ENCODE data around the gene AGAP2. TPM values are rescaled to one million over a fixed set of nuclear protein-coding genes. Genes with fewer than 3 reads are reported as not detected.

AGAP2 gene
- total and polyA plus RNA-seq, 2 of the 13 experiments (the other 11 are each of a cell fraction or from before 2014, with no cell fraction given): 0.38 to 0.45 TPM

GRCh38 chr12:57777911-57778310, 39.4 kb upstream of the AGAP2 start:
- ChIA-PET CTCF (ENCODE audit: low intra/inter-chr PET ratio, low total read pairs) (no interaction called here), POLR2A (no interaction called here)
- DNase-seq (ENCODE audit: low spot score) (no peak), FAIRE-seq (no peak), ATAC-seq (no peak)
- no TSS peak for BruUV-seq (replicated peaks)
- Histone ChIP-seq H3K36me3 (replicated peaks in 1 of 2; ENCODE audit: control insufficient read depth in 1 of 2, insufficient read depth in 2 of 2, low read length in 2 of 2) (peaks cover 4 to 7% of the 10 kb centered on the region in 2 experiments; a peak in 4 of 5 replicates), H3K9me3 (ENCODE audit: low read length) (no peaks in the 10 kb centered on the region), H3K4me3 (replicated peaks in 1 of 3; ENCODE audit: insufficient read depth in 1 of 3, low read depth in 2 of 3, low read length in 3 of 3) (no peak overlapping the region), H3K4me2 (ENCODE audit: low read depth, low read length) (no peak overlapping the region), H4K20me1 (ENCODE audit: insufficient read depth, low read length) (no peaks in the 10 kb centered on the region), H3K4me1 (ENCODE audit: insufficient read depth, low read length) (peaks cover 19% of the 10 kb centered on the region), H3K9ac (ENCODE audit: insufficient read depth, low read depth, low read length) (no peak overlapping the region), H3K79me2 (ENCODE audit: insufficient read depth, low read length) (peaks cover 5% of the 10 kb centered on the region), H3K27ac (ENCODE audit: extremely low read length, insufficient read depth, low read length) (no peak overlapping the region), H2AFZ (ENCODE audit: low read length) (no peak overlapping the region), H3K27me3 (ENCODE audit: control insufficient read depth in 1 of 2, insufficient read depth in 2 of 2, low read length in 2 of 2) (no peaks in the 10 kb centered on the region; a peak in 1 of 5 replicates)
- 96% methylated on average over 7 of the region's 7 CpGs for WGBS (ENCODE audit: low lambda C conversion rate)
- intact Hi-C loops (cut with micrococcal nuclease; ENCODE audit: unreplicated experiment) (no loop called here), in situ Hi-C loops (cut with HindIII; ENCODE audit: extremely low pct_ligation_motif_present, low pct_unique_long_range_greater_than_20kb) (no loop called here)
- TF ChIP-seq RBAK (CRISPR knock-in tag; IDR thresholded peaks at IDR 0.05) (no peak), RBM39 (IDR thresholded peaks at IDR 0.05; ENCODE audit: low read depth, low read length, poor library complexity, severe bottlenecking) (no peak), DZIP1 (CRISPR knock-in tag; IDR thresholded peaks at IDR 0.05) (no peak), BRD4 (CRISPR knock-in tag; IDR thresholded peaks at IDR 0.05) (no peak), ZNF605 (CRISPR knock-in tag; IDR thresholded peaks at IDR 0.05) (no peak), FOXM1 (CRISPR knock-in tag; IDR thresholded peaks at IDR 0.05) (no peak), CEBPB (IDR thresholded peaks at IDR 0.05; ENCODE audit: borderline replicate concordance, low read depth, low read length) (no peak), PLRG1 (conservative IDR thresholded peaks at IDR 0.05) (no peak), AGO2 (optimal IDR thresholded peaks at IDR 0.05; ENCODE audit: low read depth, low read length) (no peak)
- TF ChIP-seq, protein P1, sequence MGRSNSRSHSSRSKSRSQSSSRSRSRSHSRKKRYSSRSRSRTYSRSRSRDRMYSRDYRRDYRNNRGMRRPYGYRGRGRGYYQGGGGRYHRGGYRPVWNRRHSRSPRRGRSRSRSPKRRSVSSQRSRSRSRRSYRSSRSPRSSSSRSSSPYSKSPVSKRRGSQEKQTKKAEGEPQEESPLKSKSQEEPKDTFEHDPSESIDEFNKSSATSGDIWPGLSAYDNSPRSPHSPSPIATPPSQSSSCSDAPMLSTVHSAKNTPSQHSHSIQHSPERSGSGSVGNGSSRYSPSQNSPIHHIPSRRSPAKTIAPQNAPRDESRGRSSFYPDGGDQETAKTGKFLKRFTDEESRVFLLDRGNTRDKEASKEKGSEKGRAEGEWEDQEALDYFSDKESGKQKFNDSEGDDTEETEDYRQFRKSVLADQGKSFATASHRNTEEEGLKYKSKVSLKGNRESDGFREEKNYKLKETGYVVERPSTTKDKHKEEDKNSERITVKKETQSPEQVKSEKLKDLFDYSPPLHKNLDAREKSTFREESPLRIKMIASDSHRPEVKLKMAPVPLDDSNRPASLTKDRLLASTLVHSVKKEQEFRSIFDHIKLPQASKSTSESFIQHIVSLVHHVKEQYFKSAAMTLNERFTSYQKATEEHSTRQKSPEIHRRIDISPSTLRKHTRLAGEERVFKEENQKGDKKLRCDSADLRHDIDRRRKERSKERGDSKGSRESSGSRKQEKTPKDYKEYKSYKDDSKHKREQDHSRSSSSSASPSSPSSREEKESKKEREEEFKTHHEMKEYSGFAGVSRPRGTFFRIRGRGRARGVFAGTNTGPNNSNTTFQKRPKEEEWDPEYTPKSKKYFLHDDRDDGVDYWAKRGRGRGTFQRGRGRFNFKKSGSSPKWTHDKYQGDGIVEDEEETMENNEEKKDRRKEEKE (IDR thresholded peaks at IDR 0.05): no peak
- TF ChIP-seq, protein P2, sequence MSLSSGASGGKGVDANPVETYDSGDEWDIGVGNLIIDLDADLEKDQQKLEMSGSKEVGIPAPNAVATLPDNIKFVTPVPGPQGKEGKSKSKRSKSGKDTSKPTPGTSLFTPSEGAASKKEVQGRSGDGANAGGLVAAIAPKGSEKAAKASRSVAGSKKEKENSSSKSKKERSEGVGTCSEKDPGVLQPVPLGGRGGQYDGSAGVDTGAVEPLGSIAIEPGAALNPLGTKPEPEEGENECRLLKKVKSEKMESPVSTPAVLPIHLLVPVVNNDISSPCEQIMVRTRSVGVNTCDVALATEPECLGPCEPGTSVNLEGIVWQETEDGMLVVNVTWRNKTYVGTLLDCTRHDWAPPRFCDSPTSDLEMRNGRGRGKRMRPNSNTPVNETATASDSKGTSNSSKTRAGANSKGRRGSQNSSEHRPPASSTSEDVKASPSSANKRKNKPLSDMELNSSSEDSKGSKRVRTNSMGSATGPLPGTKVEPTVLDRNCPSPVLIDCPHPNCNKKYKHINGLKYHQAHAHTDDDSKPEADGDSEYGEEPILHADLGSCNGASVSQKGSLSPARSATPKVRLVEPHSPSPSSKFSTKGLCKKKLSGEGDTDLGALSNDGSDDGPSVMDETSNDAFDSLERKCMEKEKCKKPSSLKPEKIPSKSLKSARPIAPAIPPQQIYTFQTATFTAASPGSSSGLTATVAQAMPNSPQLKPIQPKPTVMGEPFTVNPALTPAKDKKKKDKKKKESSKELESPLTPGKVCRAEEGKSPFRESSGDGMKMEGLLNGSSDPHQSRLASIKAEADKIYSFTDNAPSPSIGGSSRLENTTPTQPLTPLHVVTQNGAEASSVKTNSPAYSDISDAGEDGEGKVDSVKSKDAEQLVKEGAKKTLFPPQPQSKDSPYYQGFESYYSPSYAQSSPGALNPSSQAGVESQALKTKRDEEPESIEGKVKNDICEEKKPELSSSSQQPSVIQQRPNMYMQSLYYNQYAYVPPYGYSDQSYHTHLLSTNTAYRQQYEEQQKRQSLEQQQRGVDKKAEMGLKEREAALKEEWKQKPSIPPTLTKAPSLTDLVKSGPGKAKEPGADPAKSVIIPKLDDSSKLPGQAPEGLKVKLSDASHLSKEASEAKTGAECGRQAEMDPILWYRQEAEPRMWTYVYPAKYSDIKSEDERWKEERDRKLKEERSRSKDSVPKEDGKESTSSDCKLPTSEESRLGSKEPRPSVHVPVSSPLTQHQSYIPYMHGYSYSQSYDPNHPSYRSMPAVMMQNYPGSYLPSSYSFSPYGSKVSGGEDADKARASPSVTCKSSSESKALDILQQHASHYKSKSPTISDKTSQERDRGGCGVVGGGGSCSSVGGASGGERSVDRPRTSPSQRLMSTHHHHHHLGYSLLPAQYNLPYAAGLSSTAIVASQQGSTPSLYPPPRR (CRISPR knock-in tag; IDR thresholded peaks at IDR 0.05; ENCODE audit: borderline replicate concordance): no peak
- TF ChIP-seq, protein P3, sequence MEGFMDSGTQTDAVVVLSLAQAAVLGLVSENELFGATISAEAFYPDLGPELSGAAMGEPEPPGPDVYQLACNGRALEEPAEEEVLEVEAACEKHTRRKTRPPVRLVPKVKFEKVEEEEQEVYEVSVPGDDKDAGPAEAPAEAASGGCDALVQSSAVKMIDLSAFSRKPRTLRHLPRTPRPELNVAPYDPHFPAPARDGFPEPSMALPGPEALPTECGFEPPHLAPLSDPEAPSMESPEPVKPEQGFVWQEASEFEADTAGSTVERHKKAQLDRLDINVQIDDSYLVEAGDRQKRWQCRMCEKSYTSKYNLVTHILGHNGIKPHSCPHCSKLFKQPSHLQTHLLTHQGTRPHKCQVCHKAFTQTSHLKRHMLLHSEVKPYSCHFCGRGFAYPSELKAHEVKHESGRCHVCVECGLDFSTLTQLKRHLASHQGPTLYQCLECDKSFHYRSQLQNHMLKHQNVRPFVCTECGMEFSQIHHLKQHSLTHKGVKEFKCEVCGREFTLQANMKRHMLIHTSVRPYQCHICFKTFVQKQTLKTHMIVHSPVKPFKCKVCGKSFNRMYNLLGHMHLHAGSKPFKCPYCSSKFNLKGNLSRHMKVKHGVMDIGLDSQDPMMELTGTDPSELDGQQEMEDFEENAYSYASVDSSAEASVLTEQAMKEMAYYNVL (CRISPR knock-in tag; IDR thresholded peaks at IDR 0.05; ENCODE audit: borderline replicate concordance): no peak
